Peyer's patch (tissue), 4 donors: ENCODE results near the gene CRTAP.

Source experiments
- CTCF ChIP-seq, 6 experiments: fragments of 450-650 bp in 4 of 6; fragments of 200-600 bp in 2 of 6; sonication (generic) in 1 of 6; IDR thresholded peaks; one replicate each; pipeline ENCODE4 v1.5.1; 2017 to 2019; ENCODE audit warnings: antibody characterized with exemption in 6 of 6, mild to moderate bottlenecking in 3 of 6, moderate library complexity in 1 of 6
- POLR2A ChIP-seq, 2 donors: fragments of 450-650 bp; IDR thresholded peaks; one replicate each; pipeline ENCODE4 v1.5.1; 2017; ENCODE audit warnings: antibody characterized with exemption in 2 of 2, mild to moderate bottlenecking in 2 of 2, moderate library complexity in 2 of 2

- TF ChIP-seq POLR2A (IDR thresholded peaks at IDR 0.05): no peak
- no peak for TF ChIP-seq CTCF (IDR thresholded peaks at IDR 0.05)
Measured at GRCh38 chr3:33137691-33138090, 23.9 kb downstream of the CRTAP start.
